H9 (cell line): ENCODE measurements around the gene ARPC5L. TPM values are rescaled to one million over a fixed set of nuclear protein-coding genes. Genes with fewer than 3 reads are reported as not detected.

Source experiments
- DNase-seq: peaks from one replicate; pipeline ENCODE4 v3.0.0-alpha.2; 2017
- H2AFZ ChIP-seq: one replicate; pipeline ENCODE4 v1.6.1; 2013; ENCODE audit warnings: mild to moderate bottlenecking, low read length, control low read depth, moderate library complexity
- H2AK5ac ChIP-seq: 2 replicates; pipeline ENCODE4 v1.6.1; 2013; ENCODE audit warnings: low read length, control low read depth, mixed read lengths; ENCODE audit not compliant: insufficient read length
- H2BK120ac ChIP-seq: one replicate; pipeline ENCODE4 v1.6.1; 2013; ENCODE audit warnings: low read depth, mild to moderate bottlenecking, low read length, control low read depth, inconsistent platforms; ENCODE audit not compliant: poor library complexity, severe bottlenecking
- H2BK12ac ChIP-seq: 2 replicates; pipeline ENCODE4 v1.6.1; 2013; ENCODE audit warnings: low read length, control low read depth, mixed read lengths, low read depth; ENCODE audit not compliant: insufficient read length
- H2BK15ac ChIP-seq: 2 replicates; pipeline ENCODE4 v1.6.1; 2013; ENCODE audit warnings: low read depth, low read length, control low read depth
- H2BK20ac ChIP-seq: one replicate; pipeline ENCODE4 v1.6.1; 2013; ENCODE audit warnings: low read depth, mild to moderate bottlenecking, low read length, control low read depth, inconsistent platforms; ENCODE audit not compliant: poor library complexity, severe bottlenecking
- H2BK5ac ChIP-seq: 2 replicates; pipeline ENCODE4 v1.6.1; 2013; ENCODE audit warnings: low read length, control low read depth, mixed read lengths; ENCODE audit not compliant: insufficient read length
- H3K14ac ChIP-seq: 2 replicates; pipeline ENCODE4 v1.6.1; 2013; ENCODE audit warnings: low read length, control low read depth; ENCODE audit not compliant: insufficient read depth
- H3K18ac ChIP-seq: 2 replicates; pipeline ENCODE4 v1.6.1; 2013; ENCODE audit warnings: low read depth, mild to moderate bottlenecking, mixed read lengths, low read length, control low read depth; ENCODE audit not compliant: insufficient read length
- H3K23ac ChIP-seq: 2 replicates; pipeline ENCODE4 v1.6.1; 2013; ENCODE audit warnings: low read length, control low read depth, mixed read lengths, low read depth; ENCODE audit not compliant: insufficient read length
- H3K23me2 ChIP-seq: 2 replicates; pipeline ENCODE4 v1.6.1; 2013; ENCODE audit warnings: low read depth, mild to moderate bottlenecking, mixed read lengths, low read length, control low read depth; ENCODE audit not compliant: insufficient read length, poor library complexity, severe bottlenecking
- H3K27ac ChIP-seq: 2 replicates; pipeline ENCODE4 v1.5.1; 2013; ENCODE audit warnings: low read length, control low read depth, mixed read lengths, low read depth; ENCODE audit not compliant: insufficient read length
- H3K27me3 ChIP-seq: 2 replicates; pipeline ENCODE4 v1.6.1; 2013; ENCODE audit warnings: low read length, control low read depth, inconsistent platforms; ENCODE audit not compliant: insufficient read depth
- H3K4ac ChIP-seq: 2 replicates; pipeline ENCODE4 v1.6.1; 2013; ENCODE audit warnings: low read depth, mild to moderate bottlenecking, control low read depth, inconsistent platforms, low read length, moderate library complexity
- H3K4me1 ChIP-seq: 2 replicates; pipeline ENCODE4 v1.6.1; 2013; ENCODE audit warnings: low read length, control low read depth, inconsistent platforms; ENCODE audit not compliant: insufficient read depth
- H3K4me2 ChIP-seq: 2 replicates; pipeline ENCODE4 v1.6.1; 2013; ENCODE audit warnings: low read length, control low read depth, mixed read lengths; ENCODE audit not compliant: insufficient read length, insufficient read depth
- H3K56ac ChIP-seq: 2 replicates; pipeline ENCODE4 v1.6.1; 2013; ENCODE audit warnings: low read depth, mild to moderate bottlenecking, mixed read lengths, low read length, control low read depth; ENCODE audit not compliant: insufficient read length
- H3K79me1 ChIP-seq: 2 replicates; pipeline ENCODE4 v1.6.1; 2013; ENCODE audit warnings: low read depth, mild to moderate bottlenecking, moderate library complexity, low read length, control low read depth, inconsistent platforms; ENCODE audit not compliant: insufficient read depth, poor library complexity, severe bottlenecking
- H3K79me2 ChIP-seq: 2 replicates; pipeline ENCODE4 v1.6.1; 2013; ENCODE audit warnings: low read length, control low read depth, inconsistent platforms; ENCODE audit not compliant: insufficient read depth
- H3K9ac ChIP-seq: 2 replicates; pipeline ENCODE4 v1.6.1; 2013; ENCODE audit warnings: low read length, control low read depth, mixed read lengths; ENCODE audit not compliant: insufficient read length; ENCODE audit errors: extremely low read depth
- H3K9me3 ChIP-seq: one replicate; pipeline ENCODE4 v1.6.1; 2013; ENCODE audit warnings: low read depth, low read length, inconsistent platforms; ENCODE audit not compliant: control insufficient read depth
- H3T11ph ChIP-seq: one replicate; pipeline ENCODE4 v1.6.1; 2013; ENCODE audit warnings: mild to moderate bottlenecking, low read length, control low read depth, inconsistent platforms
- H4K20me1 ChIP-seq: one replicate; pipeline ENCODE4 v1.6.1; 2013; ENCODE audit not compliant: control insufficient read depth, insufficient read length, insufficient read depth
- H4K5ac ChIP-seq: 2 replicates; pipeline ENCODE4 v1.6.1; 2013; ENCODE audit warnings: low read depth, mild to moderate bottlenecking, mixed read lengths, low read length, control low read depth; ENCODE audit not compliant: insufficient read length
- H4K8ac ChIP-seq: replicated peaks from 2 replicates; pipeline ENCODE4 v1.6.1; 2013; ENCODE audit warnings: low read length, control low read depth, mixed read lengths, low read depth; ENCODE audit not compliant: insufficient read length
- H4K91ac ChIP-seq: 2 replicates; pipeline ENCODE4 v1.6.1; 2013; ENCODE audit warnings: low read depth, mild to moderate bottlenecking, moderate library complexity, mixed read lengths, low read length, control low read depth; ENCODE audit not compliant: insufficient read length
- H3K27ac Mint-ChIP-seq, 3 experiments: 2 replicates in 2 of 3; 3 replicates in 1 of 3; pipeline ENCODE4 v1.8.0; 2020 to 2021; ENCODE audit warnings: mixed read lengths in 3 of 3, mild to moderate bottlenecking in 1 of 3, moderate library complexity in 1 of 3
- H3K27me3 Mint-ChIP-seq: 2 replicates; pipeline ENCODE4 v1.8.0; 2021; ENCODE audit warnings: low read depth, mild to moderate bottlenecking, moderate library complexity, mixed read lengths
- H3K36me3 Mint-ChIP-seq, 3 experiments: 2 replicates in 2 of 3; 3 replicates in 1 of 3; pipeline ENCODE4 v1.8.0; 2020 to 2021; ENCODE audit warnings: low read depth in 3 of 3, mixed read lengths in 3 of 3; ENCODE audit not compliant: insufficient read depth in 1 of 3
- H3K4me1 Mint-ChIP-seq, 2 experiments: 2 replicates each; pipeline ENCODE4 v1.8.0; 2020; ENCODE audit warnings: mixed read lengths in 2 of 2
- H3K4me3 Mint-ChIP-seq, 2 experiments: 2 replicates in 1 of 2; 3 replicates in 1 of 2; pipeline ENCODE4 v1.8.0; 2020 to 2021; ENCODE audit warnings: mild to moderate bottlenecking in 2 of 2, mixed read lengths in 2 of 2, moderate library complexity in 1 of 2
- H3K9me3 Mint-ChIP-seq, 2 experiments: 2 replicates in 1 of 2; 3 replicates in 1 of 2; pipeline ENCODE4 v1.8.0; 2020; ENCODE audit warnings: mild to moderate bottlenecking in 2 of 2, mixed read lengths in 2 of 2, moderate library complexity in 1 of 2
- WGBS: extraction: QIAGEN DNeasy Blood & Tissue Kit; methylation state at CpG from one replicate; pipeline ENCODE4 v1.1.7; 2013; ENCODE audit warnings: missing lambda C conversion rate, low lambda C conversion rate, mixed read lengths; ENCODE audit not compliant: insufficient read length; ENCODE audit errors: extremely low coverage; 5-methylcytosine and 5-hydroxymethylcytosine counted together
- total RNA-seq: library from RNA; stranded (reverse); gene quantifications from 2 replicates; pipeline ENCODE4 v1.2.1, GENCODE V29; 2021
- TF ChIP-seq, protein P1 (sequence below): fragments of 200-600 bp; sonication (generic); conservative IDR thresholded peaks from 3 replicates; pipeline ENCODE4 v1.8.0; 2021; ENCODE audit warnings: antibody characterized with exemption, mild to moderate bottlenecking

ARPC5L gene
- total RNA-seq, 1 experiment from 2014 or later: 67.7 TPM

DNA sequence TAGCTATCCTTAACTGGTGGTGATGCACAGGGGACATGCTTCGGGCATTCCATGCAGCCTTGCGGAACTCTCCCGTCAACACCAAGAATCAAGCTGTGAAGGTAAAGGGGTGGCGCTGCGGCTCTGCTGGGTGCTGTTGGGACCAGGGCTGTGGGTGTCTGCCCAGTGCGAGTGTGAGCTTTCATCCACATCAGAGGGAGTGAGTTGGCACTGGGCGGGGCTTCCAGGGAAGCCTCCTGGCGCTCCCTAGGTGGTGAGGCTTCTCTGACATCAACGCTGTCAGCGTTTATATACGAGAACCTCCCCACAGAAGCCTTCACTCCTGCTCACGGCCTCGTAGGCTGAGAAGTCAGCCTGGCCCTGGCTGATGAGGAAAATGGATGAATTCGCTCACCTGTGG lies 11.7 kb downstream of the ARPC5L start:
- no peak overlapping the region for H2BK15ac ChIP-seq
- H3K4me3 Mint-ChIP-seq: no peak overlapping the region
- no peak overlapping the region for H2BK120ac ChIP-seq
- H3K23me2 ChIP-seq: peaks cover 8% of the 10 kb centered on the region
- H3K14ac ChIP-seq: no peak overlapping the region
- no peak overlapping the region for H2BK20ac ChIP-seq
- H3K27me3 ChIP-seq: no peaks in the 10 kb centered on the region
- H2BK5ac ChIP-seq: no peak overlapping the region
- no peak overlapping the region for H3K56ac ChIP-seq
- no peak for DNase-seq
- no peak overlapping the region for H3K4me2 ChIP-seq
- H3K27ac Mint-ChIP-seq: peak overlapping the region in 1 of 3 experiments; percentile 49; a peak in 2 of 7 replicates
- H3K4me1 Mint-ChIP-seq: peaks cover 25 to 27% of the 10 kb centered on the region in 2 experiments
- H3K4ac ChIP-seq: no peak overlapping the region
- peaks cover 27% of the 10 kb centered on the region; the same call in 1 of the 2 replicates for H3K79me2 ChIP-seq
- H3K27me3 Mint-ChIP-seq: no peaks in the 10 kb centered on the region
- H3K27ac ChIP-seq: no peak overlapping the region
- no peak overlapping the region for H3T11ph ChIP-seq
- H3K23ac ChIP-seq: no peak overlapping the region
- no peak overlapping the region for H2AK5ac ChIP-seq
- H4K5ac ChIP-seq: no peak overlapping the region
- H2BK12ac ChIP-seq: no peak overlapping the region
- H4K8ac ChIP-seq: no peak overlapping the region
- H4K20me1 ChIP-seq: no peaks in the 10 kb centered on the region
- no peaks in the 10 kb centered on the region for H3K9me3 Mint-ChIP-seq
- TF ChIP-seq, protein P1, sequence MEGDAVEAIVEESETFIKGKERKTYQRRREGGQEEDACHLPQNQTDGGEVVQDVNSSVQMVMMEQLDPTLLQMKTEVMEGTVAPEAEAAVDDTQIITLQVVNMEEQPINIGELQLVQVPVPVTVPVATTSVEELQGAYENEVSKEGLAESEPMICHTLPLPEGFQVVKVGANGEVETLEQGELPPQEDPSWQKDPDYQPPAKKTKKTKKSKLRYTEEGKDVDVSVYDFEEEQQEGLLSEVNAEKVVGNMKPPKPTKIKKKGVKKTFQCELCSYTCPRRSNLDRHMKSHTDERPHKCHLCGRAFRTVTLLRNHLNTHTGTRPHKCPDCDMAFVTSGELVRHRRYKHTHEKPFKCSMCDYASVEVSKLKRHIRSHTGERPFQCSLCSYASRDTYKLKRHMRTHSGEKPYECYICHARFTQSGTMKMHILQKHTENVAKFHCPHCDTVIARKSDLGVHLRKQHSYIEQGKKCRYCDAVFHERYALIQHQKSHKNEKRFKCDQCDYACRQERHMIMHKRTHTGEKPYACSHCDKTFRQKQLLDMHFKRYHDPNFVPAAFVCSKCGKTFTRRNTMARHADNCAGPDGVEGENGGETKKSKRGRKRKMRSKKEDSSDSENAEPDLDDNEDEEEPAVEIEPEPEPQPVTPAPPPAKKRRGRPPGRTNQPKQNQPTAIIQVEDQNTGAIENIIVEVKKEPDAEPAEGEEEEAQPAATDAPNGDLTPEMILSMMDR: no peak
- H3K9me3 ChIP-seq: no peaks in the 10 kb centered on the region
- H4K91ac ChIP-seq: no peak overlapping the region
- no CpG with 5 or more reads among the region's 14 CpGs for WGBS
- no peak overlapping the region for H3K9ac ChIP-seq
- H3K79me1 ChIP-seq: peaks cover 9% of the 10 kb centered on the region
- peaks cover 34 to 73% (median 59%) of the 10 kb centered on the region in 3 experiments for H3K36me3 Mint-ChIP-seq
- peaks cover 6% of the 10 kb centered on the region for H3K4me1 ChIP-seq
- no peak overlapping the region for H3K18ac ChIP-seq
- H2AFZ ChIP-seq: no peak overlapping the region
